H9 (cell line): Measurements from ENCODE around the gene TMEM120B. TPM values are rescaled to one million over a fixed set of nuclear protein-coding genes. Genes with fewer than 3 reads are reported as not detected.

Experiments used
- DNase-seq: peaks from one replicate; pipeline ENCODE4 v3.0.0-alpha.2; 2017
- H2AFZ ChIP-seq: one replicate; pipeline ENCODE4 v1.6.1; 2013; ENCODE audit warnings: mild to moderate bottlenecking, low read length, control low read depth, moderate library complexity
- H2AK5ac ChIP-seq: 2 replicates; pipeline ENCODE4 v1.6.1; 2013; ENCODE audit warnings: low read length, control low read depth, mixed read lengths; ENCODE audit not compliant: insufficient read length
- H2BK120ac ChIP-seq: one replicate; pipeline ENCODE4 v1.6.1; 2013; ENCODE audit warnings: low read depth, mild to moderate bottlenecking, low read length, control low read depth, inconsistent platforms; ENCODE audit not compliant: poor library complexity, severe bottlenecking
- H2BK12ac ChIP-seq: 2 replicates; pipeline ENCODE4 v1.6.1; 2013; ENCODE audit warnings: low read length, control low read depth, mixed read lengths, low read depth; ENCODE audit not compliant: insufficient read length
- H2BK15ac ChIP-seq: 2 replicates; pipeline ENCODE4 v1.6.1; 2013; ENCODE audit warnings: low read depth, low read length, control low read depth
- H2BK20ac ChIP-seq: one replicate; pipeline ENCODE4 v1.6.1; 2013; ENCODE audit warnings: low read depth, mild to moderate bottlenecking, low read length, control low read depth, inconsistent platforms; ENCODE audit not compliant: poor library complexity, severe bottlenecking
- H2BK5ac ChIP-seq: 2 replicates; pipeline ENCODE4 v1.6.1; 2013; ENCODE audit warnings: low read length, control low read depth, mixed read lengths; ENCODE audit not compliant: insufficient read length
- H3K14ac ChIP-seq: 2 replicates; pipeline ENCODE4 v1.6.1; 2013; ENCODE audit warnings: low read length, control low read depth; ENCODE audit not compliant: insufficient read depth
- H3K18ac ChIP-seq: 2 replicates; pipeline ENCODE4 v1.6.1; 2013; ENCODE audit warnings: low read depth, mild to moderate bottlenecking, mixed read lengths, low read length, control low read depth; ENCODE audit not compliant: insufficient read length
- H3K23ac ChIP-seq: 2 replicates; pipeline ENCODE4 v1.6.1; 2013; ENCODE audit warnings: low read length, control low read depth, mixed read lengths, low read depth; ENCODE audit not compliant: insufficient read length
- H3K23me2 ChIP-seq: 2 replicates; pipeline ENCODE4 v1.6.1; 2013; ENCODE audit warnings: low read depth, mild to moderate bottlenecking, mixed read lengths, low read length, control low read depth; ENCODE audit not compliant: insufficient read length, poor library complexity, severe bottlenecking
- H3K27ac ChIP-seq: 2 replicates; pipeline ENCODE4 v1.5.1; 2013; ENCODE audit warnings: low read length, control low read depth, mixed read lengths, low read depth; ENCODE audit not compliant: insufficient read length
- H3K27me3 ChIP-seq: 2 replicates; pipeline ENCODE4 v1.6.1; 2013; ENCODE audit warnings: low read length, control low read depth, inconsistent platforms; ENCODE audit not compliant: insufficient read depth
- H3K4ac ChIP-seq: 2 replicates; pipeline ENCODE4 v1.6.1; 2013; ENCODE audit warnings: low read depth, mild to moderate bottlenecking, control low read depth, inconsistent platforms, low read length, moderate library complexity
- H3K4me1 ChIP-seq: 2 replicates; pipeline ENCODE4 v1.6.1; 2013; ENCODE audit warnings: low read length, control low read depth, inconsistent platforms; ENCODE audit not compliant: insufficient read depth
- H3K4me2 ChIP-seq: 2 replicates; pipeline ENCODE4 v1.6.1; 2013; ENCODE audit warnings: low read length, control low read depth, mixed read lengths; ENCODE audit not compliant: insufficient read length, insufficient read depth
- H3K56ac ChIP-seq: 2 replicates; pipeline ENCODE4 v1.6.1; 2013; ENCODE audit warnings: low read depth, mild to moderate bottlenecking, mixed read lengths, low read length, control low read depth; ENCODE audit not compliant: insufficient read length
- H3K79me1 ChIP-seq: 2 replicates; pipeline ENCODE4 v1.6.1; 2013; ENCODE audit warnings: low read depth, mild to moderate bottlenecking, moderate library complexity, low read length, control low read depth, inconsistent platforms; ENCODE audit not compliant: insufficient read depth, poor library complexity, severe bottlenecking
- H3K79me2 ChIP-seq: 2 replicates; pipeline ENCODE4 v1.6.1; 2013; ENCODE audit warnings: low read length, control low read depth, inconsistent platforms; ENCODE audit not compliant: insufficient read depth
- H3K9ac ChIP-seq: 2 replicates; pipeline ENCODE4 v1.6.1; 2013; ENCODE audit warnings: low read length, control low read depth, mixed read lengths; ENCODE audit not compliant: insufficient read length; ENCODE audit errors: extremely low read depth
- H3K9me3 ChIP-seq: one replicate; pipeline ENCODE4 v1.6.1; 2013; ENCODE audit warnings: low read depth, low read length, inconsistent platforms; ENCODE audit not compliant: control insufficient read depth
- H3T11ph ChIP-seq: one replicate; pipeline ENCODE4 v1.6.1; 2013; ENCODE audit warnings: mild to moderate bottlenecking, low read length, control low read depth, inconsistent platforms
- H4K20me1 ChIP-seq: one replicate; pipeline ENCODE4 v1.6.1; 2013; ENCODE audit not compliant: control insufficient read depth, insufficient read length, insufficient read depth
- H4K5ac ChIP-seq: 2 replicates; pipeline ENCODE4 v1.6.1; 2013; ENCODE audit warnings: low read depth, mild to moderate bottlenecking, mixed read lengths, low read length, control low read depth; ENCODE audit not compliant: insufficient read length
- H4K8ac ChIP-seq: replicated peaks from 2 replicates; pipeline ENCODE4 v1.6.1; 2013; ENCODE audit warnings: low read length, control low read depth, mixed read lengths, low read depth; ENCODE audit not compliant: insufficient read length
- H4K91ac ChIP-seq: 2 replicates; pipeline ENCODE4 v1.6.1; 2013; ENCODE audit warnings: low read depth, mild to moderate bottlenecking, moderate library complexity, mixed read lengths, low read length, control low read depth; ENCODE audit not compliant: insufficient read length
- H3K27ac Mint-ChIP-seq, 3 experiments: 2 replicates in 2 of 3; 3 replicates in 1 of 3; pipeline ENCODE4 v1.8.0; 2020 to 2021; ENCODE audit warnings: mixed read lengths in 3 of 3, mild to moderate bottlenecking in 1 of 3, moderate library complexity in 1 of 3
- H3K27me3 Mint-ChIP-seq: 2 replicates; pipeline ENCODE4 v1.8.0; 2021; ENCODE audit warnings: low read depth, mild to moderate bottlenecking, moderate library complexity, mixed read lengths
- H3K36me3 Mint-ChIP-seq, 3 experiments: 2 replicates in 2 of 3; 3 replicates in 1 of 3; pipeline ENCODE4 v1.8.0; 2020 to 2021; ENCODE audit warnings: low read depth in 3 of 3, mixed read lengths in 3 of 3; ENCODE audit not compliant: insufficient read depth in 1 of 3
- H3K4me1 Mint-ChIP-seq, 2 experiments: 2 replicates each; pipeline ENCODE4 v1.8.0; 2020; ENCODE audit warnings: mixed read lengths in 2 of 2
- H3K4me3 Mint-ChIP-seq, 2 experiments: 2 replicates in 1 of 2; 3 replicates in 1 of 2; pipeline ENCODE4 v1.8.0; 2020 to 2021; ENCODE audit warnings: mild to moderate bottlenecking in 2 of 2, mixed read lengths in 2 of 2, moderate library complexity in 1 of 2
- H3K9me3 Mint-ChIP-seq, 2 experiments: 2 replicates in 1 of 2; 3 replicates in 1 of 2; pipeline ENCODE4 v1.8.0; 2020; ENCODE audit warnings: mild to moderate bottlenecking in 2 of 2, mixed read lengths in 2 of 2, moderate library complexity in 1 of 2
- CTCF ChIP-seq: fragments of 200-600 bp; sonication (generic); conservative IDR thresholded peaks from 3 replicates; pipeline ENCODE4 v1.8.0; 2021; ENCODE audit warnings: antibody characterized with exemption, mild to moderate bottlenecking
- WGBS: extraction: QIAGEN DNeasy Blood & Tissue Kit; methylation state at CpG from one replicate; pipeline ENCODE4 v1.1.7; 2013; ENCODE audit warnings: missing lambda C conversion rate, low lambda C conversion rate, mixed read lengths; ENCODE audit not compliant: insufficient read length; ENCODE audit errors: extremely low coverage; 5-methylcytosine and 5-hydroxymethylcytosine counted together
- total RNA-seq: library from RNA; stranded (reverse); gene quantifications from 2 replicates; pipeline ENCODE4 v1.2.1, GENCODE V29; 2021

TMEM120B gene
- total RNA-seq, 1 experiment from 2014 or later, result 25.8 TPM

DNA sequence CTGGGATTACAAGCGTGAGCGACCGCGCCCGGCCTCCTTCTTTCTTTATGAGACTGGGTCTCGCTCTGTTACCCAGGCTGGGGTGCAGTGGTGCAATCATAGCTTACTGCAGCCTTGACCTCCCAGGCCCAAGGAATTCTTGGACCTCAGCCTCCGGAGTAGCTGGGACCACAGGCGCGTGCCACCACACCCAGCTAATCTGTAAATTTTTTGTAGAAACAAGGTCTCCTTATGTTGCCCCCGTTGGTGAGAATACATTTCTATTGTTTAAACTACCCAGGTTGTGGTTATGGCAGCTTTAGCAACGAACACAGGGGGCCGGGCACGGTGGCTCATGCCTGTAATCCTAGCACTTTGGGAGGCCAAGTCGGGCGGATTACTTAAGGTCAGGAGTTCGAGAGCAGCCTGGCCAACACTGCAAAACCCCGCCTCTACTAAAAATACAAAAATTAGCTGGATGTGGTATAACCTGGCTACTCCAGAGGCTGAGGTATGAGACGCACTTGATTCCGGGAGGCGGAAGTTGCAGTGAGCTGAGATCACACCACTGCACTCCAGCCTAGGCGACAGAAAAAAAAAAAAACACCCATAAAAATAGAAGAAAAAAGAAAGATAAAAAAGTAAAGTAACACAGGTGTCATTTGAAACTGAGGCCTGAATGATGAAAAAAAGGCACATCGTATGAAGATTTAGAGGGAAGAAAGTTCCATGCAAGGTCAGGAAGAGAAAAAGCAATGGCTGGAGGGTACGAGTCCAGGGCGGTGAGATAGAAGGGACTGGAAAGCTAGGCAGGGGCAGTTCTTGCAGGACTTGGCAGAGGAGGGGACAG is 977 bp upstream of the TMEM120B start:
- H3T11ph ChIP-seq, result no peak overlapping the region
- DNase-seq, result no peak

More for the DNA sequence above, 977 bp upstream of the TMEM120B start:
- Mint-ChIP-seq H3K36me3 (peaks cover 3 to 13% (median 5%) of the 10 kb centered on the region in 3 experiments; a peak in 6 of 7 replicates), H3K27ac (peak overlapping the region in 1 of 3 experiments; percentile 97; a peak in 3 of 7 replicates), H3K27me3 (no peaks in the 10 kb centered on the region; the same call in none of the 2 replicates), H3K4me3 (peak overlapping the region; percentile 92 to 95), H3K4me1 (peaks cover 24 to 30% of the 10 kb centered on the region in 2 experiments), H3K9me3 (no peaks in the 10 kb centered on the region; a peak in 1 of 5 replicates)
- Histone ChIP-seq H4K5ac (no peak overlapping the region), H3K9me3 (no peaks in the 10 kb centered on the region), H3K14ac (no peak overlapping the region), H3K79me1 (no peaks in the 10 kb centered on the region), H3K27ac (no peak overlapping the region), H2BK120ac (no peak overlapping the region), H3K23me2 (peaks cover 11% of the 10 kb centered on the region), H3K23ac (no peak overlapping the region), H2BK15ac (no peak overlapping the region), H2AFZ (peak overlapping the region; percentile 3), H2BK12ac (no peak overlapping the region), H3K56ac (no peak overlapping the region), H4K8ac (no peak overlapping the region), H3K18ac (no peak overlapping the region), H2BK20ac (no peak overlapping the region), H2BK5ac (no peak overlapping the region), H3K27me3 (no peaks in the 10 kb centered on the region), H3K4me1 (no peaks in the 10 kb centered on the region), H4K20me1 (no peaks in the 10 kb centered on the region), H3K4ac (no peak overlapping the region), H3K9ac (peak overlapping the region; percentile 33), H3K79me2 (peaks cover 5% of the 10 kb centered on the region; the same call in 1 of the 2 replicates), H2AK5ac (no peak overlapping the region), H3K4me2 (peak overlapping the region; percentile 90), H4K91ac (no peak overlapping the region)
- no peak for TF ChIP-seq CTCF
- no CpG with 5 or more reads among the region's 24 CpGs for WGBS
